K562 (cell line): ENCODE data around the gene USP10. TPM values are rescaled to one million over a fixed set of nuclear protein-coding genes. Genes with fewer than 3 reads are reported as not detected.
A peak's percentile ranks its signal among the peaks of the same experiment; 100 is the strongest.

ENCODE experiments used
- NONO ChIP-seq, 2 experiments: fragments of 200-400 bp in 1 of 2; fragments of 450-650 bp in 1 of 2; formaldehyde crosslinking in 1 of 2; IDR thresholded peaks; 2 replicates each; pipeline ENCODE4 v1.6.1; 2017; ENCODE audit warnings: low read depth in 2 of 2, mild to moderate bottlenecking in 2 of 2, moderate library complexity in 2 of 2, low read length in 1 of 2
- polyA plus RNA-seq, 8 experiments: library from polyadenylated mRNA; depleted of rRNA in 4 of 8; stranded (reverse) in 5 of 8; unstranded in 3 of 8; fragments of >200 nt; fragmentation: Nextera tagmentation in 2 of 8; fragmentation: Illumina TruSeq in 1 of 8; extraction: Ambion mirVana in 2 of 8; extraction: Trizol in 1 of 8; gene quantifications; 2 replicates each; pipeline versions ENCODE4 v1.2.1 to v1.2.3, GENCODE V29; 2011 to 2014; ENCODE audit warnings: inconsistent platforms in 1 of 8, missing spikeins in 1 of 8
- total RNA-seq, 7 experiments: library from RNA; depleted of rRNA in 6 of 7; stranded (reverse); fragments of >200 nt in 6 of 7; fragmentation: Illumina TruSeq in 2 of 7; extraction: Trizol in 2 of 7; gene quantifications; 2 replicates each; pipeline versions ENCODE4 v1.2.1 to v1.2.3, GENCODE V29; 2011 to 2021; ENCODE audit warnings: low replicate concordance in 1 of 7
- TF ChIP-seq, protein P1 (sequence below): fragments of 250-450 bp; sonication (Bioruptor Pico); IDR thresholded peaks from 2 replicates; pipeline ENCODE4 v1.5.0; 2020; ENCODE audit warnings: mild to moderate bottlenecking
- TF ChIP-seq, protein P2 (sequence below): fragments of 450-650 bp; IDR thresholded peaks from 2 replicates; pipeline ENCODE4 v1.6.1; 2014; ENCODE audit warnings: low read depth, mild to moderate bottlenecking, moderate library complexity, borderline replicate concordance
- TF ChIP-seq, protein P3 (sequence below): fragments of 450-650 bp; IDR thresholded peaks from 2 replicates; pipeline ENCODE4 v1.6.1; 2016; ENCODE audit warnings: missing biosample characterization, missing genetic modification characterization
- TF ChIP-seq, protein P4 (sequence below), 2 experiments: fragments of 450-650 bp in 1 of 2; sonication (generic) in 1 of 2; formaldehyde crosslinking in 1 of 2; IDR thresholded peaks; 2 replicates each; pipeline versions ENCODE4 v1.7.1 to v1.9.0; 2016 to 2022; ENCODE audit warnings: inconsistent platforms in 1 of 2, mild to moderate bottlenecking in 1 of 2, missing genetic modification reagents in 1 of 2
- TF ChIP-seq, protein P5 (sequence below): IDR thresholded peaks from 3 replicates; pipeline ENCODE4 v1.6.1; 2011; ENCODE audit warnings: borderline replicate concordance, mild to moderate bottlenecking; ENCODE audit not compliant: insufficient read length, insufficient read depth
- TF ChIP-seq, protein P6 (sequence below): fragments of 250-450 bp; sonication (Bioruptor Pico); IDR thresholded peaks from 2 replicates; pipeline ENCODE4 v1.5.0; 2022; ENCODE audit warnings: mild to moderate bottlenecking

USP10 gene
- total and polyA plus RNA-seq, 9 of the 15 experiments (the other 6 are each of a cell fraction or from before 2014, with no cell fraction given): 61.7 to 197 (median 116) TPM

DNA sequence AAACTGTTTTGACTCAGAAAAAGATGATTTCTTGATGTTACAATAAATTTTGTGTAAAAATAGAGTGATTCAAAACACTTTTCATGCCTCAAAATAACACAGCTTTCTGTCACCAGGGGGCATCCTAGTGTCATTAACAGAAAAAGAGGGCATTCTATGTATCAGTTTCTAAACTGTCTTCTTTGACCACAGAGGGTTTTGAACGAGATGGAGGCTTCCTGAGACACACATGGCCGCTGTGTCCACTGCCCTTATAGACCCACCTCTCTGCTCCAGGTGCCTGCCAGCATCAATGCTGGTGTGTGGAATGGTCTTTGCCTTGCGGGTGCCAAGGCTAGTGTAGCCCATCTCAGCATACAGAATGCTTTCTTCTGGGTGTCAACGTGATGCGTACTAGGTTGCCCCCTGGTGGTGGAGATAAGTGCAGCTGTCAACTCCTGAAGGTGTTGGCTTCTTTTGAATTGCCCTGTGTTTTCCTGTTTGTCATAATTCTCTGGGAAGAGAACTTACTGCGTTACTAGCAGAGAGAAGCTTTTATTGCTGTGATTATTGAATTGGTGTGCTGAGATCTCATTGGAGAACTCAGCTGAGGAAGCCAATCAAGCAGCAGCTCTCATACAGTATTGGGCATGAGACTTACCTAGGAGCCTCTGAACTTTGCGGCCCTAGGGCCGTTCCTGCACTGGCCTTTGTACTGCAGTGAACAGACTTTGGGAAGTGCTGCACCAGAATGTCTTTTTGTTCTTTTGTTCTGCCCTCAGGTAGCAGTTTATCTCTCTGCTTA, 38.6 kb downstream of the USP10 start (continued):
- TF ChIP-seq, protein P1, sequence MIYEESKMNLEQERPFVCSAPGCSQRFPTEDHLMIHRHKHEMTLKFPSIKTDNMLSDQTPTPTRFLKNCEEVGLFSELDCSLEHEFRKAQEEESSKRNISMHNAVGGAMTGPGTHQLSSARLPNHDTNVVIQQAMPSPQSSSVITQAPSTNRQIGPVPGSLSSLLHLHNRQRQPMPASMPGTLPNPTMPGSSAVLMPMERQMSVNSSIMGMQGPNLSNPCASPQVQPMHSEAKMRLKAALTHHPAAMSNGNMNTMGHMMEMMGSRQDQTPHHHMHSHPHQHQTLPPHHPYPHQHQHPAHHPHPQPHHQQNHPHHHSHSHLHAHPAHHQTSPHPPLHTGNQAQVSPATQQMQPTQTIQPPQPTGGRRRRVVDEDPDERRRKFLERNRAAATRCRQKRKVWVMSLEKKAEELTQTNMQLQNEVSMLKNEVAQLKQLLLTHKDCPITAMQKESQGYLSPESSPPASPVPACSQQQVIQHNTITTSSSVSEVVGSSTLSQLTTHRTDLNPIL (CRISPR knock-in tag): no peak
- TF ChIP-seq, protein P2, sequence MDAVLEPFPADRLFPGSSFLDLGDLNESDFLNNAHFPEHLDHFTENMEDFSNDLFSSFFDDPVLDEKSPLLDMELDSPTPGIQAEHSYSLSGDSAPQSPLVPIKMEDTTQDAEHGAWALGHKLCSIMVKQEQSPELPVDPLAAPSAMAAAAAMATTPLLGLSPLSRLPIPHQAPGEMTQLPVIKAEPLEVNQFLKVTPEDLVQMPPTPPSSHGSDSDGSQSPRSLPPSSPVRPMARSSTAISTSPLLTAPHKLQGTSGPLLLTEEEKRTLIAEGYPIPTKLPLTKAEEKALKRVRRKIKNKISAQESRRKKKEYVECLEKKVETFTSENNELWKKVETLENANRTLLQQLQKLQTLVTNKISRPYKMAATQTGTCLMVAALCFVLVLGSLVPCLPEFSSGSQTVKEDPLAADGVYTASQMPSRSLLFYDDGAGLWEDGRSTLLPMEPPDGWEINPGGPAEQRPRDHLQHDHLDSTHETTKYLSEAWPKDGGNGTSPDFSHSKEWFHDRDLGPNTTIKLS: 0 out of 2 replicates have a peak, but pooled peaks have one; percentile 25
- TF ChIP-seq, protein P3, sequence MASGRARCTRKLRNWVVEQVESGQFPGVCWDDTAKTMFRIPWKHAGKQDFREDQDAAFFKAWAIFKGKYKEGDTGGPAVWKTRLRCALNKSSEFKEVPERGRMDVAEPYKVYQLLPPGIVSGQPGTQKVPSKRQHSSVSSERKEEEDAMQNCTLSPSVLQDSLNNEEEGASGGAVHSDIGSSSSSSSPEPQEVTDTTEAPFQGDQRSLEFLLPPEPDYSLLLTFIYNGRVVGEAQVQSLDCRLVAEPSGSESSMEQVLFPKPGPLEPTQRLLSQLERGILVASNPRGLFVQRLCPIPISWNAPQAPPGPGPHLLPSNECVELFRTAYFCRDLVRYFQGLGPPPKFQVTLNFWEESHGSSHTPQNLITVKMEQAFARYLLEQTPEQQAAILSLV (tag): no peak
- TF ChIP-seq, protein P4, sequence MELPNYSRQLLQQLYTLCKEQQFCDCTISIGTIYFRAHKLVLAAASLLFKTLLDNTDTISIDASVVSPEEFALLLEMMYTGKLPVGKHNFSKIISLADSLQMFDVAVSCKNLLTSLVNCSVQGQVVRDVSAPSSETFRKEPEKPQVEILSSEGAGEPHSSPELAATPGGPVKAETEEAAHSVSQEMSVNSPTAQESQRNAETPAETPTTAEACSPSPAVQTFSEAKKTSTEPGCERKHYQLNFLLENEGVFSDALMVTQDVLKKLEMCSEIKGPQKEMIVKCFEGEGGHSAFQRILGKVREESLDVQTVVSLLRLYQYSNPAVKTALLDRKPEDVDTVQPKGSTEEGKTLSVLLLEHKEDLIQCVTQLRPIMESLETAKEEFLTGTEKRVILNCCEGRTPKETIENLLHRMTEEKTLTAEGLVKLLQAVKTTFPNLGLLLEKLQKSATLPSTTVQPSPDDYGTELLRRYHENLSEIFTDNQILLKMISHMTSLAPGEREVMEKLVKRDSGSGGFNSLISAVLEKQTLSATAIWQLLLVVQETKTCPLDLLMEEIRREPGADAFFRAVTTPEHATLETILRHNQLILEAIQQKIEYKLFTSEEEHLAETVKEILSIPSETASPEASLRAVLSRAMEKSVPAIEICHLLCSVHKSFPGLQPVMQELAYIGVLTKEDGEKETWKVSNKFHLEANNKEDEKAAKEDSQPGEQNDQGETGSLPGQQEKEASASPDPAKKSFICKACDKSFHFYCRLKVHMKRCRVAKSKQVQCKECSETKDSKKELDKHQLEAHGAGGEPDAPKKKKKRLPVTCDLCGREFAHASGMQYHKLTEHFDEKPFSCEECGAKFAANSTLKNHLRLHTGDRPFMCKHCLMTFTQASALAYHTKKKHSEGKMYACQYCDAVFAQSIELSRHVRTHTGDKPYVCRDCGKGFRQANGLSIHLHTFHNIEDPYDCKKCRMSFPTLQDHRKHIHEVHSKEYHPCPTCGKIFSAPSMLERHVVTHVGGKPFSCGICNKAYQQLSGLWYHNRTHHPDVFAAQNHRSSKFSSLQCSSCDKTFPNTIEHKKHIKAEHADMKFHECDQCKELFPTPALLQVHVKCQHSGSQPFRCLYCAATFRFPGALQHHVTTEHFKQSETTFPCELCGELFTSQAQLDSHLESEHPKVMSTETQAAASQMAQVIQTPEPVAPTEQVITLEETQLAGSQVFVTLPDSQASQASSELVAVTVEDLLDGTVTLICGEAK (IDR thresholded peaks at IDR 0.05): no peak
- TF ChIP-seq, protein P4 (CRISPR knock-in tag; IDR thresholded peaks at IDR 0.05): no peak
- TF ChIP-seq NONO (IDR thresholded peaks at IDR 0.05; ENCODE audit: low read depth in 2 of 2, low read length in 1 of 2): peak in 1 of 2 experiments; percentile 47; a peak in 1 of 4 replicates
- TF ChIP-seq, protein P5, sequence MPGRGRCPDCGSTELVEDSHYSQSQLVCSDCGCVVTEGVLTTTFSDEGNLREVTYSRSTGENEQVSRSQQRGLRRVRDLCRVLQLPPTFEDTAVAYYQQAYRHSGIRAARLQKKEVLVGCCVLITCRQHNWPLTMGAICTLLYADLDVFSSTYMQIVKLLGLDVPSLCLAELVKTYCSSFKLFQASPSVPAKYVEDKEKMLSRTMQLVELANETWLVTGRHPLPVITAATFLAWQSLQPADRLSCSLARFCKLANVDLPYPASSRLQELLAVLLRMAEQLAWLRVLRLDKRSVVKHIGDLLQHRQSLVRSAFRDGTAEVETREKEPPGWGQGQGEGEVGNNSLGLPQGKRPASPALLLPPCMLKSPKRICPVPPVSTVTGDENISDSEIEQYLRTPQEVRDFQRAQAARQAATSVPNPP: no peak
- TF ChIP-seq, protein P6, sequence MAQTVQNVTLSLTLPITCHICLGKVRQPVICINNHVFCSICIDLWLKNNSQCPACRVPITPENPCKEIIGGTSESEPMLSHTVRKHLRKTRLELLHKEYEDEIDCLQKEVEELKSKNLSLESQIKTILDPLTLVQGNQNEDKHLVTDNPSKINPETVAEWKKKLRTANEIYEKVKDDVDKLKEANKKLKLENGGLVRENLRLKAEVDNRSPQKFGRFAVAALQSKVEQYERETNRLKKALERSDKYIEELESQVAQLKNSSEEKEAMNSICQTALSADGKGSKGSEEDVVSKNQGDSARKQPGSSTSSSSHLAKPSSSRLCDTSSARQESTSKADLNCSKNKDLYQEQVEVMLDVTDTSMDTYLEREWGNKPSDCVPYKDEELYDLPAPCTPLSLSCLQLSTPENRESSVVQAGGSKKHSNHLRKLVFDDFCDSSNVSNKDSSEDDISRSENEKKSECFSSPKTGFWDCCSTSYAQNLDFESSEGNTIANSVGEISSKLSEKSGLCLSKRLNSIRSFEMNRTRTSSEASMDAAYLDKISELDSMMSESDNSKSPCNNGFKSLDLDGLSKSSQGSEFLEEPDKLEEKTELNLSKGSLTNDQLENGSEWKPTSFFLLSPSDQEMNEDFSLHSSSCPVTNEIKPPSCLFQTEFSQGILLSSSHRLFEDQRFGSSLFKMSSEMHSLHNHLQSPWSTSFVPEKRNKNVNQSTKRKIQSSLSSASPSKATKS: no peak
